Gastrocnemius medialis (tissue), 4 donors: ENCODE measurements around the gene METTL4. TPM values are rescaled to one million over a fixed set of nuclear protein-coding genes. Genes with fewer than 3 reads are reported as not detected.

Experiments
- ATAC-seq, 2 donors: fragments of 150-250 bp; one replicate each; pipeline ENCODE4 v1.9.1; 2016
- DNase-seq, 2 donors: peaks; one replicate each; pipeline ENCODE4 v3.0.0-alpha.2; 2019
- H3K27ac ChIP-seq, 4 donors: fragments of 200-600 bp; sonication (generic); 1 replicate in 1 of 4; 2 replicates in 3 of 4; pipeline ENCODE4 v1.5.1; 2016 to 2018; ENCODE audit warnings: mild to moderate bottlenecking in 2 of 4, moderate library complexity in 1 of 4
- H3K27me3 ChIP-seq, 3 donors: fragments of 200-600 bp; sonication (generic) in 2 of 3; 1 replicate in 1 of 3; 2 replicates in 2 of 3; pipeline versions ENCODE4 v1.5.1 to v1.6.0; 2016 to 2019; ENCODE audit warnings: mild to moderate bottlenecking in 1 of 3, moderate library complexity in 1 of 3
- H3K36me3 ChIP-seq, 2 donors: fragments of 200-600 bp; sonication (generic) in 1 of 2; one replicate each; pipeline ENCODE4 v1.5.1; 2017 to 2018
- H3K4me1 ChIP-seq, 2 donors: fragments of 200-600 bp; sonication (generic) in 1 of 2; one replicate each; pipeline ENCODE4 v1.5.1; 2016 to 2017; ENCODE audit warnings: mild to moderate bottlenecking in 2 of 2
- H3K4me3 ChIP-seq, 4 donors: fragments of 200-600 bp; sonication (generic) in 3 of 4; 1 replicate in 1 of 4; 2 replicates in 3 of 4; pipeline ENCODE4 v1.5.1; 2016 to 2019; ENCODE audit warnings: mild to moderate bottlenecking in 2 of 4
- H3K9me3 ChIP-seq, 3 donors: fragments of 200-600 bp; sonication (generic) in 2 of 3; 1 replicate in 1 of 3; 2 replicates in 2 of 3; pipeline ENCODE4 v1.5.1; 2016 to 2019
- POLR2A ChIP-seq, 2 donors: fragments of 450-650 bp; IDR thresholded peaks; one replicate each; pipeline ENCODE4 v1.6.1; 2017; ENCODE audit warnings: antibody characterized with exemption in 2 of 2, mild to moderate bottlenecking in 2 of 2, moderate library complexity in 2 of 2
- in situ Hi-C, 4 donors: fragments of 200-750 bp; cut with MboI; loops; one replicate each; pipeline versions ENCODE4 v1.15.0 to v1.8.0; 2017; ENCODE audit warnings: low sequenced_read_pairs in 4 of 4
- intact Hi-C: fragments of 100-400 bp; cut with DNase I; formaldehyde crosslinking; loops from one replicate; pipeline ENCODE4 v1.15.1; 2023; ENCODE audit warnings: low total_unique reads
- total RNA-seq, 4 donors: library from RNA; depleted of rRNA; stranded (reverse); fragments of >200 nt; gene quantifications; one replicate each; pipeline versions ENCODE4 v1.1.0 to v1.2.3, GENCODE V29; 2016
- TF ChIP-seq, protein P1 (sequence below), 5 experiments: fragments of 450-650 bp in 3 of 5; fragments of 200-600 bp in 2 of 5; sonication (generic) in 2 of 5; IDR thresholded peaks in 4 of 5; conservative IDR thresholded peaks in 1 of 5; 1 replicate in 4 of 5; 2 replicates in 1 of 5; pipeline ENCODE4 v1.5.1; 2016 to 2019; ENCODE audit warnings: antibody characterized with exemption in 5 of 5, mild to moderate bottlenecking in 3 of 5, moderate library complexity in 3 of 5

METTL4 gene
- total RNA-seq, 4 donors from 2014 or later, result 1.4 to 2.9 (median 1.8) TPM

DNA sequence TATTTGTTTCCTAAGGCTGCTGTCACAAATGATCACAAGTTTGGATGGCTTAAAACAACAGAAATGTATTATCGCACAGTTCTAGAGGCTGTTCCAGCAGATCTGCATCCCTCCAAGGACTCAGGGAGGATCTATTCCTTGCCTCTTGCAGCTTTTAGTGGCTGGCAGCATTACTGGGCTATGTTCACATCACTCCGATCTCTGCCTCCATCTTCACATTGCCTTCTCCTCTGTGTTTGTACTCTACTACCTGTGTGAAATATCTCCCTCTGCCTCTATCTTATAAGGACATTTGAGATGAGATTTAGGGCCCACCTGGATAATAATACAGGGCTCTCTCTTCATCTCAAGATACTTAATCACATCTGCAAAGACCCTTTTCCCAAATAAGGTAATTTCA is 19.0 kb upstream of the METTL4 start:
- no peaks in the 10 kb centered on the region for H3K27me3 ChIP-seq
- DNase-seq (no peak), ATAC-seq (no peak)
- no peaks in the 10 kb centered on the region for H3K36me3 ChIP-seq
- no peak overlapping the region for H3K4me3 ChIP-seq
- no peak overlapping the region for H3K27ac ChIP-seq
- TF ChIP-seq POLR2A (IDR thresholded peaks at IDR 0.05), result no peak
- TF ChIP-seq, protein P1, sequence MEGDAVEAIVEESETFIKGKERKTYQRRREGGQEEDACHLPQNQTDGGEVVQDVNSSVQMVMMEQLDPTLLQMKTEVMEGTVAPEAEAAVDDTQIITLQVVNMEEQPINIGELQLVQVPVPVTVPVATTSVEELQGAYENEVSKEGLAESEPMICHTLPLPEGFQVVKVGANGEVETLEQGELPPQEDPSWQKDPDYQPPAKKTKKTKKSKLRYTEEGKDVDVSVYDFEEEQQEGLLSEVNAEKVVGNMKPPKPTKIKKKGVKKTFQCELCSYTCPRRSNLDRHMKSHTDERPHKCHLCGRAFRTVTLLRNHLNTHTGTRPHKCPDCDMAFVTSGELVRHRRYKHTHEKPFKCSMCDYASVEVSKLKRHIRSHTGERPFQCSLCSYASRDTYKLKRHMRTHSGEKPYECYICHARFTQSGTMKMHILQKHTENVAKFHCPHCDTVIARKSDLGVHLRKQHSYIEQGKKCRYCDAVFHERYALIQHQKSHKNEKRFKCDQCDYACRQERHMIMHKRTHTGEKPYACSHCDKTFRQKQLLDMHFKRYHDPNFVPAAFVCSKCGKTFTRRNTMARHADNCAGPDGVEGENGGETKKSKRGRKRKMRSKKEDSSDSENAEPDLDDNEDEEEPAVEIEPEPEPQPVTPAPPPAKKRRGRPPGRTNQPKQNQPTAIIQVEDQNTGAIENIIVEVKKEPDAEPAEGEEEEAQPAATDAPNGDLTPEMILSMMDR (IDR thresholded peaks at IDR 0.05 in 4 of 5, conservative IDR thresholded peaks at IDR 0.05 in 1 of 5), result no peak
- H3K9me3 ChIP-seq, result no peaks in the 10 kb centered on the region
- intact Hi-C loops (no loop called here), in situ Hi-C loops (no loop called here)
- H3K4me1 ChIP-seq, result no peaks in the 10 kb centered on the region

DNA sequence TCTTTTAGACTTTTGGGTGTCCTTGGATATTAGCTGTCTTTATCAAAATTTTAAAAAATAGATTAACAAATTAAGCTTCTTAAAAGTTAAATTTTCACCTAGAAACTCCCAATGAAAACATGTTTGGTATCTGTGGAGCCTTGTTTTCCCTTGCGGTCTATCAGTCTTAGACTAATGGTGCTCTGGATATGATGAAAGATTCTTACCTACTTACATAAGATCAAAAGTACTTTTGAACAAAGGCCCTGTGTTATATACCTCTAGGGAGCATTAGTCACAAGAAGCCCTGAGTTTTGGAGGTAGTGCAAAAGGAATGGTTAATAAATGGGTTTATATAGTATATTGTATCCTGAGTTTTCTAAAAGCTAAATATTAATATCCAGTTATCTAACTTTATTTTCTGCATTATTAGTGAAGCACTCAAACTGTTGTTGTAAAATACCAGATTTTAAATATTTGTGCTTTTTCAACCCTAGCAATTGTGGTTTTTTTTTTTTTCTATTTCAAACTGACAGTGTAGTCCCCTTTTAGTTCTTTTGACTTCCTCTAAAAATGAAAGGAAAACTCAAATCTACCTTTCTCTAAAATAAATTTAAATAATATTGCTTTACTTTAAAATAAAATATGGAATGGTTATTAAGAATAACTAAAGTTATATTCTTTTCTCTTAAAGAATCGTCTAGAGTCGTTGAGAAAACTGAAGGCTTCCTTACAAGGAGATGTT is 18.2 kb upstream of the METTL4 start:
- intact Hi-C loops, result no loop called here
- Histone ChIP-seq H3K27me3 (no peaks in the 10 kb centered on the region), H3K9me3 (no peaks in the 10 kb centered on the region), H3K27ac (peak overlapping the region in 2 of 4 donors; percentile 22 to 41), H3K36me3 (no peaks in the 10 kb centered on the region), H3K4me3 (no peak overlapping the region), H3K4me1 (no peaks in the 10 kb centered on the region)
- ATAC-seq, result no peak
- in situ Hi-C loops, result no loop called here
- no peak for DNase-seq
- TF ChIP-seq, protein P1 (IDR thresholded peaks at IDR 0.05 in 4 of 5, conservative IDR thresholded peaks at IDR 0.05 in 1 of 5), result no peak
- TF ChIP-seq POLR2A (IDR thresholded peaks at IDR 0.05), result no peak

DNA sequence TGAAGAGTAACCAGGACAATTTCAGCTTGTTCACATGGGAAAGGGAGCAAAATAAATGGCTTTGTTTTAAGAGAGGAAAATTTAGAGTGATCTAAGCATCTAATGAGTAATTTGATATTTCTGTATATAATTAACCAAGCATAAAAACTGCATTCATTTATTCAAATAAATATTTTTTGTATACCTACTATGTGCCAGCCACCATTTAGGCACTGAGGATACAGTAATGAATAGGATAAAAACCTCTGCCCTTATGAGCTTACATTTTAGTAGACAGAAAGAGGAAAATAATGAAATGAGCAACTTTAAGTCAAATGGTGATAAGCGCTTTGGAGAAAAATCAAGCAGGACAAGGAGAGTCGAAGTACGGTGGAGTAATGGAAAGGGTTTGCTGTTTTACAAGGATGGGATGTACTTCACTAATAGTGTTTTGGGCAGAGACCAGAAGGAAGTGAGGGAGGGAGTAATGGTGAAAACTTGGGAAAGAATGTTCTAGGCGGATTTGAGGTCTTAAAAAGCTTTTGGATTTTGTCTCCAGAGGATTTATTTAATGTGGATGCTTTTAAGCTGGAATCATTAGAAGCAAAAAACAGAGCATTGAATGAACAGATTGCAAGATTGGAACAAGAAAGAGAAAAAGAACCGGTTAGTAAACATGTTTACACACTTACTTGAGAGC is 17.5 kb upstream of the METTL4 start:
- Histone ChIP-seq H3K4me1 (no peaks in the 10 kb centered on the region), H3K27ac (peak overlapping the region in 2 of 4 donors; percentile 22 to 41), H3K9me3 (no peaks in the 10 kb centered on the region), H3K27me3 (no peaks in the 10 kb centered on the region), H3K36me3 (no peaks in the 10 kb centered on the region), H3K4me3 (no peak overlapping the region)
- TF ChIP-seq, protein P1 (IDR thresholded peaks at IDR 0.05 in 4 of 5, conservative IDR thresholded peaks at IDR 0.05 in 1 of 5), result no peak
- TF ChIP-seq POLR2A (IDR thresholded peaks at IDR 0.05), result no peak
- intact Hi-C loops (no loop called here), in situ Hi-C loops (no loop called here)
- no peak for DNase-seq
- peak in 1 of 2 donors; percentile 26 for ATAC-seq

DNA sequence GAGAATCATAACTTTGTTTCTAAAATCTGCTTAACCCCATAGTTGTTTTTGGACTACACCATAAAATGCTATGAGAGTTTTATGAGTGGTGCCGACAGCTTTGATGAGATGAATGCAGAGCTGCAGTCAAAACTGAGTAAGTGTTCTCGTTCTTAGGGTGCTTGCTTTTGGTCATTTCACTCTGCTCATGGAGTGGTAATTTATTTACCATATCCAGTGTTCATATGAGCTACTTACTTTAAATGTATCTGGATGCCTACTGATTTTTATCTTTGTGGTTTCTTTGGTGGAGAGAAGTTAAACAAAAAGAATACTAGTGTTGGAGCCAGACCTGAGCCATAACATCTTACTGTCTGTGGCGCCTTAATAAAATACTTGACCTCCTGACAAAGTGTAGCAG is 16.5 kb upstream of the METTL4 start:
- TF ChIP-seq, protein P1 (IDR thresholded peaks at IDR 0.05 in 4 of 5, conservative IDR thresholded peaks at IDR 0.05 in 1 of 5), result no peak
- no peak for TF ChIP-seq POLR2A (IDR thresholded peaks at IDR 0.05)
- in situ Hi-C loops, result no loop called here
- Histone ChIP-seq H3K27me3 (no peaks in the 10 kb centered on the region), H3K9me3 (no peaks in the 10 kb centered on the region), H3K36me3 (no peaks in the 10 kb centered on the region), H3K4me1 (no peaks in the 10 kb centered on the region), H3K27ac (no peak overlapping the region), H3K4me3 (no peak overlapping the region)
- no peak for DNase-seq
- intact Hi-C loops, result no loop called here
- ATAC-seq, result no peak
